HG03135 (cell line): ENCODE data around the gene TBC1D22A.

Source experiments
- ATAC-seq: cut with Tn5 transposase; IDR thresholded peaks from one replicate; pipeline ENCODE4 v1.9.1; 2021; ENCODE audit warnings: mild to moderate bottlenecking, moderate library complexity; ENCODE audit not compliant: unreplicated experiment

The TBC1D22A gene

GRCh38 chr22:47213571-47214230 lies 451.3 kb downstream of the TBC1D22A start:
- no peak for ATAC-seq

GRCh38 chr22:47215851-47216250 lies 453.4 kb downstream of the TBC1D22A start:
- ATAC-seq, result no peak

GRCh38 chr22:47218671-47219070 lies 456.2 kb downstream of the TBC1D22A start:
- ATAC-seq, result no peak

GRCh38 chr22:47219789-47220188 lies 457.3 kb downstream of the TBC1D22A start:
- ATAC-seq, result no peak

GRCh38 chr22:47220752-47221151 lies 458.3 kb downstream of the TBC1D22A start:
- ATAC-seq, result no peak

GRCh38 chr22:47221840-47222615 lies 459.6 kb downstream of the TBC1D22A start:
- ATAC-seq, result no peak
